Aorta (tissue), 5 donors: Measurements from ENCODE around the gene PPM1H. TPM values are rescaled to one million over a fixed set of nuclear protein-coding genes. Genes with fewer than 3 reads are reported as not detected.
A peak's percentile ranks its signal among the peaks of the same experiment; 100 is the strongest.

Experiments used
- ATAC-seq: fragments of 200-7000 bp; cut with Tn5 transposase; one replicate; pipeline ENCODE4 v1.9.1; 2022; ENCODE audit warnings: moderate library complexity; ENCODE audit not compliant: low FRiP score
- DNase-seq, 2 donors: peaks; one replicate each; pipeline ENCODE4 v3.0.0-alpha.2; 2020
- H3K27ac ChIP-seq, 2 donors: one replicate each; pipeline ENCODE4 v1.5.1; 2013; ENCODE audit warnings: low read length in 2 of 2, mild to moderate bottlenecking in 2 of 2, moderate library complexity in 2 of 2, control low read depth in 1 of 2, inconsistent platforms in 1 of 2, low read depth in 1 of 2
- H3K27me3 ChIP-seq, 2 donors: one replicate each; pipeline ENCODE4 v1.6.1; 2013; ENCODE audit warnings: control low read depth in 1 of 2, low read length in 1 of 2, mild to moderate bottlenecking in 1 of 2, moderate library complexity in 1 of 2; ENCODE audit not compliant: insufficient read depth in 2 of 2, control insufficient read depth in 1 of 2
- H3K36me3 ChIP-seq, 2 donors: one replicate each; pipeline ENCODE4 v1.6.1; 2013; ENCODE audit warnings: control low read depth in 1 of 2, low read length in 1 of 2, mild to moderate bottlenecking in 1 of 2; ENCODE audit not compliant: insufficient read depth in 2 of 2, control insufficient read depth in 1 of 2
- H3K4me1 ChIP-seq, 2 donors: one replicate each; pipeline ENCODE4 v1.6.1; 2013; ENCODE audit warnings: low read length in 2 of 2, control low read depth in 1 of 2, mild to moderate bottlenecking in 1 of 2, moderate library complexity in 1 of 2; ENCODE audit not compliant: insufficient read depth in 2 of 2, control insufficient read depth in 1 of 2
- H3K4me3 ChIP-seq, 2 donors: one replicate each; pipeline ENCODE4 v1.5.1; 2013; ENCODE audit warnings: low read length in 2 of 2, control low read depth in 1 of 2, mild to moderate bottlenecking in 1 of 2
- H3K9me3 ChIP-seq: one replicate; pipeline ENCODE4 v1.6.1; 2013; ENCODE audit warnings: mild to moderate bottlenecking, low read length; ENCODE audit not compliant: control insufficient read depth
- WGBS, 2 donors: extraction: QIAGEN DNeasy Blood & Tissue Kit; methylation state at CpG; one replicate each; pipeline ENCODE4 v1.1.7; 2013; 5-methylcytosine and 5-hydroxymethylcytosine counted together
- intact Hi-C, 2 donors: fragments of 100-400 bp; cut with DNase I; formaldehyde crosslinking; loops; one replicate each; pipeline versions ENCODE4 v1.14.2 to v1.15.0; 2022
- polyA plus RNA-seq, 2 donors: library from polyadenylated mRNA; stranded (reverse); fragments of 200-250 nt; gene quantifications; one replicate each; pipeline ENCODE4 v1.2.3, GENCODE V29; 2013
- total RNA-seq, 2 donors: library from RNA; stranded (reverse); fragmentation: NEBNext Ultra II Directional; extraction: Animal tissue kit (Norgen Biotek cat#: 25700); gene quantifications; one replicate each; pipeline ENCODE4 v1.2.1, GENCODE V29; 2021
- donor health status: healthy with polysubstance abuse.
- donor health status: Bipolar disorder and iron deficiency.
- donor health status: DM: no; HTN: no; CAD: no.
- donor health status: DM: no; HTN: no; CAD: no.
- donor health status: DM: yes; HTN: yes; CAD: no.

The PPM1H gene
- total and polyA plus RNA-seq, 4 donors = 1.3 to 9.3 (median 3.7) TPM

GRCh38 chr12:62656591-62657362, 278.2 kb downstream of the PPM1H start:
- ATAC-seq (no peak), DNase-seq (no peak)
- intact Hi-C loops = no loop called here
- H3K27ac ChIP-seq = no peak overlapping the region
- H3K36me3 ChIP-seq = no peaks in the 10 kb centered on the region
- no peak overlapping the region for H3K4me3 ChIP-seq
- no peaks in the 10 kb centered on the region for H3K4me1 ChIP-seq
- no peaks in the 10 kb centered on the region for H3K9me3 ChIP-seq
- WGBS, 2 donors = 89 to 93% methylated on average over 6 of the region's 6 CpGs
- no peaks in the 10 kb centered on the region for H3K27me3 ChIP-seq

- WGBS, 2 donors = 72 to 89% methylated on average over 8 of the region's 8 CpGs
Observed at GRCh38 chr12:62655666-62656151, 279.2 kb downstream of the PPM1H start.

GRCh38 chr12:62654326-62655241, 280.4 kb downstream of the PPM1H start:
- no peak for ATAC-seq
- Histone ChIP-seq H3K4me3 (no peak overlapping the region), H3K36me3 (no peaks in the 10 kb centered on the region), H3K9me3 (no peaks in the 10 kb centered on the region), H3K27ac (no peak overlapping the region), H3K4me1 (no peaks in the 10 kb centered on the region), H3K27me3 (no peaks in the 10 kb centered on the region)
- WGBS, 2 donors = 91 to 95% methylated on average over 21 of the region's 21 CpGs
- DNase-seq = no peak
- intact Hi-C loops = no loop called here

More at GRCh38 chr12:62655666-62656151, 279.2 kb downstream of the PPM1H start:
- Histone ChIP-seq H3K27ac (no peak overlapping the region), H3K27me3 (no peaks in the 10 kb centered on the region), H3K4me1 (no peaks in the 10 kb centered on the region), H3K9me3 (no peaks in the 10 kb centered on the region), H3K36me3 (no peaks in the 10 kb centered on the region), H3K4me3 (no peak overlapping the region)
- ATAC-seq = no peak
- intact Hi-C loops = no loop called here
- no peak for DNase-seq

- Histone ChIP-seq H3K27ac (no peak overlapping the region), H3K36me3 (no peaks in the 10 kb centered on the region), H3K9me3 (no peaks in the 10 kb centered on the region), H3K27me3 (no peaks in the 10 kb centered on the region), H3K4me1 (no peaks in the 10 kb centered on the region), H3K4me3 (no peak overlapping the region)
- ATAC-seq = no peak
- no peak for DNase-seq
- WGBS, 2 donors = 72 to 91% methylated on average over 6 of the region's 6 CpGs
- intact Hi-C loops = no loop called here
Observed at GRCh38 chr12:62653740-62654139, 281.2 kb downstream of the PPM1H start.

- intact Hi-C loops = no loop called here
Observed at GRCh38 chr12:62653304-62653703, 281.6 kb downstream of the PPM1H start.

GRCh38 chr12:62651138-62651537, 283.8 kb downstream of the PPM1H start:
- no peak overlapping the region for H3K27ac ChIP-seq
- no peaks in the 10 kb centered on the region for H3K36me3 ChIP-seq
- no peak for DNase-seq
- intact Hi-C loops = no loop called here
- no peak overlapping the region for H3K4me3 ChIP-seq
- ATAC-seq = no peak
- 95 to 97% methylated on average over 2 of the region's 2 CpGs for WGBS, 2 donors
- no peaks in the 10 kb centered on the region for H3K4me1 ChIP-seq
- no peaks in the 10 kb centered on the region for H3K27me3 ChIP-seq
- no peaks in the 10 kb centered on the region for H3K9me3 ChIP-seq

More at GRCh38 chr12:62653304-62653703, 281.6 kb downstream of the PPM1H start:
- Histone ChIP-seq H3K36me3 (no peaks in the 10 kb centered on the region), H3K27ac (no peak overlapping the region), H3K4me3 (no peak overlapping the region), H3K27me3 (no peaks in the 10 kb centered on the region), H3K4me1 (no peaks in the 10 kb centered on the region), H3K9me3 (no peaks in the 10 kb centered on the region)
- ATAC-seq (no peak), DNase-seq (no peak)
- WGBS, 2 donors = 61 to 67% methylated on average over 3 of the region's 3 CpGs

- intact Hi-C loops = no loop called here
- Histone ChIP-seq H3K4me1 (no peaks in the 10 kb centered on the region), H3K36me3 (no peaks in the 10 kb centered on the region), H3K27me3 (no peaks in the 10 kb centered on the region), H3K9me3 (no peaks in the 10 kb centered on the region), H3K27ac (no peak overlapping the region), H3K4me3 (no peak overlapping the region)
- WGBS, 2 donors = 59 to 66% methylated on average over 4 of the region's 4 CpGs
- no peak for DNase-seq
- ATAC-seq = no peak
Observed at GRCh38 chr12:62649412-62650138, 285.4 kb downstream of the PPM1H start.

- intact Hi-C loops = no loop called here
- no peaks in the 10 kb centered on the region for H3K4me1 ChIP-seq
- WGBS, 2 donors = 20 to 24% methylated on average over 3 of the region's 3 CpGs
- no peak overlapping the region for H3K4me3 ChIP-seq
- ATAC-seq (peak; percentile 86), DNase-seq (peak in 1 of 2 donors; percentile 62)
- no peaks in the 10 kb centered on the region for H3K9me3 ChIP-seq
- no peak overlapping the region for H3K27ac ChIP-seq
- no peaks in the 10 kb centered on the region for H3K27me3 ChIP-seq
- no peaks in the 10 kb centered on the region for H3K36me3 ChIP-seq
Observed at GRCh38 chr12:62647586-62647985, 287.4 kb downstream of the PPM1H start.
